ENCODE results near the gene CCDC81. TPM values are rescaled to one million over a fixed set of nuclear protein-coding genes. Genes with fewer than 3 reads are reported as not detected.

The CCDC81 gene
- total RNA-seq, 1 donor from 2014 or later = 0.53 TPM

DNA sequence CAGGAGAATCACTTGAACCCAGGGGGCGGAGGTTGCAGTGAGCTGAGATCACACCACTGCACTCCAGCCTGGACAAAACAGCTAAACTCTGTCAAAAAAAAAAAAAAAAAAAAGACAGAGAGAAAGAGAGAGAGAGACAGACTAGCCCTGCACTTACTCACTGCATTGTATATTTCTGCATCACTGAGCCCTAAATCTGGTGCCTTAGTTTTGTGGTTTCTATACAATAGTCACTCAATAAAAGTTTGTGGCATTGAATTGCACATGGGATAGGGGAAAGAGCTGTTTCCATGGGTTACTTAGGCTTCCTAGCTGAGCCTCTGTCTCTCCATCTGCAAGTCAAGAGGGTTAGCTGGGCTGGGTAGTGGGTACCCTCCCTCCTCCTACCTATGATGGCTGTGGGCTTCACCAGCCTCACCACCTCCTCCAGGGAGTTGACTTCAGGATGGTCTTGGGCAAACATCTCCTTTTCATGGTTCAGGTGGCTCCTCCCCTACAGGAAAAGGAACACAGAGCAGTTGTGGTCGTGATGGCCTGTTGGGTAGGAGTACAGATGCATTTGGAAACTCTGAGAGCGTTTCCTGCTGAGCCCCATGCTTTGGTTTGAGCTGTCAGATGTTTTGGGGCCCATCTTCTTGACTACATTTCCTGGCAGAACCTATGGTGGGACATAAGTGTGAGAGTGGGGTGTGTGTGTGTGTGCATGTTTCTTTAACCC is 73.2 kb downstream of the CCDC81 start:
- DNase-seq (ENCODE audit: low read depth) (no peak), FAIRE-seq (no peak)
- Histone ChIP-seq H3K27me3 (ENCODE audit: control insufficient read depth, insufficient read depth, low read length) (no peaks in the 10 kb centered on the region), H3K36me3 (ENCODE audit: control insufficient read depth, insufficient read depth, low read length) (no peaks in the 10 kb centered on the region), H3K4me3 (ENCODE audit: low read depth, low read length) (no peak overlapping the region)
- no peak for TF ChIP-seq CTCF (IDR thresholded peaks at IDR 0.05; ENCODE audit: insufficient read depth, low read length, severe bottlenecking)

DNA sequence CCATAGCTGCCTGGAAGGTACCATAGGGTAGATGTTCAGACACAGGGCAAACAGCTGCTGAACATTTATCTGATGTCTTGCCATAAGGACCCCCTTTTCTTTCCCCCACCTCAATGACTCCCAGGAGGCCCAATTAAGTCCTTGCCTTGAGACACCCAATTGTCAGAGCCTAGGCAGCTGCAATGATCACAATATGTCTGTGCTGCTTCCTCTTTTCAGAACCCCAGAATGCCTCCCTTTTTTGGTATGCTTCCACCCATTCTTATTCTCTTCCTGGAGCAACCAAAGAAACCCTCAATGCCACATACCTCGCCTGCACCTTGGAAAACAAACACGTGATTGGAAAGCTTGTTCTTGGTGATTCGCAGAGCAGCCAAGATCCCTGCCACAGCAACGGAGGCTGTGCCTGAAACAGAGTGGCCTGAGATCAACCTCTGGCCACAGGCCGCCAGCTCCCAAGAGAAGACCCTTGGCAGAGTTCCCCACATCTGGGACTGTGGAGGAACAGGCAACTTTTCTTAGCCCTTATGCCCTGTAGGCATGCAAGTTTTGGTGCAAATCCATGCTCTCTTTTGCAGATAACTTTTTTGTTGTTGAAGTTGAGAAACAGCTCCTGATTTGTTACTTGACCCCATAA is 75.4 kb downstream of the CCDC81 start:
- DNase-seq (ENCODE audit: low read depth) (no peak), FAIRE-seq (no peak)
- H3K4me3 ChIP-seq (ENCODE audit: low read depth, low read length) = no peak overlapping the region
- H3K27me3 ChIP-seq (ENCODE audit: control insufficient read depth, insufficient read depth, low read length) = no peaks in the 10 kb centered on the region
- no peaks in the 10 kb centered on the region for H3K36me3 ChIP-seq (ENCODE audit: control insufficient read depth, insufficient read depth, low read length)
- no peak for TF ChIP-seq CTCF (IDR thresholded peaks at IDR 0.05; ENCODE audit: insufficient read depth, low read length, severe bottlenecking)

- TF ChIP-seq CTCF (IDR thresholded peaks at IDR 0.05; ENCODE audit: insufficient read depth, low read length, severe bottlenecking) = no peak
- Histone ChIP-seq H3K4me3 (ENCODE audit: low read depth, low read length) (no peak overlapping the region), H3K36me3 (ENCODE audit: control insufficient read depth, insufficient read depth, low read length) (no peaks in the 10 kb centered on the region), H3K27me3 (ENCODE audit: control insufficient read depth, insufficient read depth, low read length) (no peaks in the 10 kb centered on the region)
- no peak for DNase-seq (ENCODE audit: low read depth)
- no peak for FAIRE-seq
Observed at GRCh38 chr11:86453290-86454030, 78.8 kb downstream of the CCDC81 start.

GRCh38 chr11:86456075-86456939 is 81.6 kb downstream of the CCDC81 start:
- FAIRE-seq = no peak
- peak; percentile 68 for DNase-seq (ENCODE audit: low read depth)
- TF ChIP-seq CTCF (IDR thresholded peaks at IDR 0.05; ENCODE audit: insufficient read depth, low read length, severe bottlenecking) = peak; percentile 86
- Histone ChIP-seq H3K4me3 (ENCODE audit: low read depth, low read length) (no peak overlapping the region), H3K27me3 (ENCODE audit: control insufficient read depth, insufficient read depth, low read length) (no peaks in the 10 kb centered on the region), H3K36me3 (ENCODE audit: control insufficient read depth, insufficient read depth, low read length) (no peaks in the 10 kb centered on the region)

DNA sequence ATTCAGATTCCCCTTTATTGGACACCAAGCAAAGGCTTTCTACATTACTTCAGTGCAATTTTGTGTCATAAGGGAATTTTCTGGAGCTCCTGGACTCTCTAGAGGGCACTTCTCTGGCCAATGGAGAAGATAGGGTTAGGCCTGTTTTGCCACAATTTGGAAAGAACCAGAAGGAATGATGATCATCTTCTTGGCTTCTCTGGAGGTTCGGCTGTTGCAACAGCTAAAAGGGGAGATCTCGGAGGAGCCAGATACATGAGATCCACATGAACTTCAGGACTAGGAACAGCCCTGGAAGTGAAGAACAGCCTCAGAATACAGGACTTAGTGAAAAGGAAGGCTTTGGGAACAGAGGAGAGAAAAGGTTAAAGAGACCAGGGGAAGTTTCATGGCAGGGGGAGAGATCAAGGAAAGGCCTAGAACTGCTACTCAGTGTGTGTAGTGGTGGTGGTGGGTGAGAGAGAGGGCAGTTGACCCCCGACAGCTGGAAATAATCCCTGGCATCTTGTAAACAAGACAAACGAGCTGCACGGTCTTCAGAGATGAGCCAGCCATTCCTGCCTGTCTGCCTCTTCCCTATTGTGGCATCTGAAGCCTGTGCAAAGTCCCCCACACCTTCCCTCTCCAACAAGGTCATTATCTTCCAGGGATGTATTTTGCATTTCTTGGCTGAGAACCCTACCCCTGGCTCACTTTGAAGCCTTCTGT is 83.8 kb downstream of the CCDC81 start:
- Histone ChIP-seq H3K4me3 (ENCODE audit: low read depth, low read length) (no peak overlapping the region), H3K27me3 (ENCODE audit: control insufficient read depth, insufficient read depth, low read length) (no peaks in the 10 kb centered on the region), H3K36me3 (ENCODE audit: control insufficient read depth, insufficient read depth, low read length) (no peaks in the 10 kb centered on the region)
- no peak for DNase-seq (ENCODE audit: low read depth)
- FAIRE-seq = no peak
- TF ChIP-seq CTCF (IDR thresholded peaks at IDR 0.05; ENCODE audit: insufficient read depth, low read length, severe bottlenecking) = no peak
